Neural progenitor cell (in vitro differentiated cells): Measurements from ENCODE around the gene USP36. TPM values are rescaled to one million over a fixed set of nuclear protein-coding genes. Genes with fewer than 3 reads are reported as not detected.

Experiments used
- DNase-seq: peaks from one replicate; pipeline ENCODE4 v3.0.0-alpha.2; 2016; ENCODE audit warnings: low spot score
- H2AFZ ChIP-seq: fragments of 200-600 bp; sonication (generic); replicated peaks from 2 replicates; pipeline ENCODE4 v1.6.1; 2016; ENCODE audit warnings: antibody characterized with exemption
- H3F3A ChIP-seq: fragments of 200-600 bp; sonication (generic); 2 replicates; pipeline ENCODE4 v1.6.1; 2016; ENCODE audit warnings: antibody characterized with exemption, low read depth
- H3K27ac ChIP-seq: fragments of 200-600 bp; sonication (generic); 2 replicates; pipeline ENCODE4 v1.5.1; 2016; ENCODE audit warnings: mild to moderate bottlenecking
- H3K27me3 ChIP-seq: fragments of 200-600 bp; sonication (generic); 2 replicates; pipeline ENCODE4 v1.6.1; 2016; ENCODE audit warnings: mild to moderate bottlenecking, moderate library complexity
- H3K36me3 ChIP-seq: fragments of 200-600 bp; sonication (generic); 2 replicates; pipeline ENCODE4 v1.5.1; 2016
- H3K4me1 ChIP-seq: fragments of 200-600 bp; sonication (generic); 2 replicates; pipeline ENCODE4 v1.6.1; 2016; ENCODE audit warnings: mixed run types
- H3K4me2 ChIP-seq: fragments of 200-600 bp; sonication (generic); 2 replicates; pipeline ENCODE4 v1.6.1; 2016
- H3K4me3 ChIP-seq: fragments of 200-600 bp; sonication (generic); 2 replicates; pipeline ENCODE4 v1.5.1; 2016
- H3K79me2 ChIP-seq: fragments of 200-600 bp; sonication (generic); 2 replicates; pipeline ENCODE4 v1.6.1; 2016; ENCODE audit warnings: low read depth
- H3K9ac ChIP-seq: fragments of 200-600 bp; sonication (generic); 2 replicates; pipeline ENCODE4 v1.6.1; 2016
- H3K9me3 ChIP-seq: fragments of 200-600 bp; sonication (generic); 2 replicates; pipeline ENCODE4 v1.5.1; 2016; ENCODE audit warnings: low read depth
- H4K20me1 ChIP-seq: fragments of 200-600 bp; sonication (generic); 2 replicates; pipeline ENCODE4 v1.6.1; 2016; ENCODE audit warnings: low read depth
- H3K27ac Mint-ChIP-seq: 3 replicates; pipeline ENCODE4 v1.8.0; 2021; ENCODE audit warnings: mixed read lengths
- H3K27me3 Mint-ChIP-seq: 2 replicates; pipeline ENCODE4 v1.8.0; 2022; ENCODE audit warnings: low read depth, mild to moderate bottlenecking, inconsistent platforms, moderate library complexity, mixed read lengths; ENCODE audit not compliant: insufficient read depth
- H3K36me3 Mint-ChIP-seq: 3 replicates; pipeline ENCODE4 v1.8.0; 2021; ENCODE audit warnings: mixed read lengths
- H3K4me1 Mint-ChIP-seq: 3 replicates; pipeline ENCODE4 v1.8.0; 2021; ENCODE audit warnings: mixed read lengths
- H3K4me3 Mint-ChIP-seq: 3 replicates; pipeline ENCODE4 v1.8.0; 2021; ENCODE audit warnings: mild to moderate bottlenecking, moderate library complexity, mixed read lengths
- H3K9me3 Mint-ChIP-seq: 3 replicates; pipeline ENCODE4 v1.8.0; 2020; ENCODE audit warnings: mixed read lengths
- EZH2 ChIP-seq: fragments of 200-600 bp; sonication (generic); IDR thresholded peaks from 2 replicates; pipeline ENCODE4 v1.6.1; 2017; ENCODE audit warnings: antibody characterized with exemption, mild to moderate bottlenecking, moderate library complexity
- EZH2phosphoT487 ChIP-seq: fragments of 200-600 bp; sonication (generic); IDR thresholded peaks from 2 replicates; pipeline ENCODE4 v1.6.1; 2017; ENCODE audit warnings: antibody characterized with exemption
- total RNA-seq: library from RNA; depleted of rRNA; stranded (reverse); fragments of >200 nt; gene quantifications from 2 replicates; pipeline ENCODE4 v1.2.3, GENCODE V29; 2015; ENCODE audit warnings: low replicate concordance
- TF ChIP-seq, protein P1 (sequence below): fragments of 200-600 bp; sonication (generic); IDR thresholded peaks from 2 replicates; pipeline ENCODE4 v1.5.1; 2017; ENCODE audit warnings: antibody characterized with exemption, mild to moderate bottlenecking

The USP36 gene
- total RNA-seq, 1 donor from 2014 or later: 16.6 TPM

DNA sequence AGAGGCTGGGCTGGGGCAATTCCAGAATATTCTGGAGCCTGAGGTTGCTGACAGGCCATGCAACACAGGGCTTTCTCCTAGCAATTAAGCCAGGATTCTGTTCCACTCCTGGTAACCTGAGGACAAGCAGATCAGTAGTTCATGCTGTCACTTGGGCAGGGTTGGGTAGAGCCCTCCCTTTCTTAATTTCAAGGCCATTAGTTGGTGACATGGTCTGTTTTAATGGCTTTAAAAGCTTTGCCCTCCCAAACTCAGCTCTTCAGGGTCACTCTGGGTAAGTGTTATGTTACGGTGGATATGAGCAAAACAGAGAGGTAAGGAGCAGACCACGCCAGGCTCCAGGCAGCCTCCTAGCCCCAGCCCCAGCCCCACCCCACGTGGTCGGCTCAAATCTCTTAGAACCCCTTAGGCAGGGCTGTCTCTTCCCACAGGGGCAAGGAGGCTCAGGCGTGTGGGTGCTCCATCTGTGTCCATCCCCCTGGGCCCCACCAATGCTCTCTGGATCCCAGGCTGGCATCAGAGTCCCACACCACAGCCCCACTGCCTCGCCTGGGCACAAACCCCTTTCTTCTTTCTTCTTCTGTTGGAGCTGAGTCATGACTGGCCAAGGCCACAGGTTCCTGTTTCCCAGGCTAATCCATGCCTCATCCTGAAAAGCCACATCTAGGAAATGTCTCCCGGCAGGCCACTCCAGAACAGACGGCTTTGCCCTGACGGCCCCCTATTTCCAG lies 34.9 kb upstream of the USP36 start:
- Mint-ChIP-seq H3K36me3 (peaks cover 13% of the 10 kb centered on the region), H3K27ac (no peak overlapping the region), H3K9me3 (no peaks in the 10 kb centered on the region), H3K4me1 (peaks cover 43% of the 10 kb centered on the region), H3K4me3 (no peak overlapping the region), H3K27me3 (peaks cover 4% of the 10 kb centered on the region)
- Histone ChIP-seq H3K36me3 (no peaks in the 10 kb centered on the region), H3K4me2 (no peak overlapping the region), H3K27me3 (no peaks in the 10 kb centered on the region), H3K4me1 (peaks cover 16% of the 10 kb centered on the region), H3K9me3 (no peaks in the 10 kb centered on the region), H3K4me3 (no peak overlapping the region), H3F3A (no peaks in the 10 kb centered on the region), H3K27ac (no peak overlapping the region), H3K9ac (no peak overlapping the region), H3K79me2 (peaks cover 6% of the 10 kb centered on the region), H4K20me1 (peaks cover 4% of the 10 kb centered on the region), H2AFZ (no peak overlapping the region)
- TF ChIP-seq, protein P1, sequence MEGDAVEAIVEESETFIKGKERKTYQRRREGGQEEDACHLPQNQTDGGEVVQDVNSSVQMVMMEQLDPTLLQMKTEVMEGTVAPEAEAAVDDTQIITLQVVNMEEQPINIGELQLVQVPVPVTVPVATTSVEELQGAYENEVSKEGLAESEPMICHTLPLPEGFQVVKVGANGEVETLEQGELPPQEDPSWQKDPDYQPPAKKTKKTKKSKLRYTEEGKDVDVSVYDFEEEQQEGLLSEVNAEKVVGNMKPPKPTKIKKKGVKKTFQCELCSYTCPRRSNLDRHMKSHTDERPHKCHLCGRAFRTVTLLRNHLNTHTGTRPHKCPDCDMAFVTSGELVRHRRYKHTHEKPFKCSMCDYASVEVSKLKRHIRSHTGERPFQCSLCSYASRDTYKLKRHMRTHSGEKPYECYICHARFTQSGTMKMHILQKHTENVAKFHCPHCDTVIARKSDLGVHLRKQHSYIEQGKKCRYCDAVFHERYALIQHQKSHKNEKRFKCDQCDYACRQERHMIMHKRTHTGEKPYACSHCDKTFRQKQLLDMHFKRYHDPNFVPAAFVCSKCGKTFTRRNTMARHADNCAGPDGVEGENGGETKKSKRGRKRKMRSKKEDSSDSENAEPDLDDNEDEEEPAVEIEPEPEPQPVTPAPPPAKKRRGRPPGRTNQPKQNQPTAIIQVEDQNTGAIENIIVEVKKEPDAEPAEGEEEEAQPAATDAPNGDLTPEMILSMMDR: no peak
- TF ChIP-seq EZH2phosphoT487: no peak
- no peak for TF ChIP-seq EZH2
- no peak for DNase-seq

DNA sequence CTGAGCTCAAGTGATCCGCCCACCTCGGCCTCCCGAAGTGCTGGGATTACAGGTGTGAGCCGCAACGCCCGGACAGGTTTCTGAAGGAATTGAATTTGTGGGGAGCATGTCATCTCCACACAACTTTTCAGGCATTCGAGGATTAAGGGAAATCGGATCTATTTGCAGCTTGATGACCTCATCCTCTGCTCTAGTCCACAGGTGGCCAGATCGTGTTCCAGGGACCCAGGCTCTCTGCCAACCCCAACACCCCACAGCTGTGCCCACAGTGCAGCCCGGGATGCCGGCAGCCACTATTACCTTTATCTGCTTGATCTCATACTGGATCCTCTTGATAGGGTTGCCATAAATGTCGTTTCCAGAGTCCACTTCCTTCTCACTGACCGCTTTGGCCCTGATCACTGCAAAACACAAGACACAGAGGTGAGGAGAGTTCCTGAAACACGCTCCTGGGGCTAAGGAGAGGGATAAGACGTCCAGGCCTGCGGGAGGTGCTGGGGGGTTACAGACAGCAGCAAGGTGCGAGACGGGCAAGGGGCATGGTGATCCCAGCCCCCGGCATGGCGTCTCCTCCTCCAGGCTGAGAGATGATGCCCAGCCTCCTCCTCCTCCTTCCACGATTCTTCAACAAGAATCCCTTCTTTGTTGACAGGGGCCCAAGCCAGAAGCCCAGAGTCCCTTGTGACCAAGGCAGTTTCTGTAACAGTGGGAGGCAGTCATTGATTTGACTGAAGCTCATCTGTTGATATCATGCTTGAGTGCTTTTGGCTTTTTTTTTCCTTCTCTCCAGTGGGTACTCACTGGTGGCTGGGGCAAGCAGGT lies 33.1 kb upstream of the USP36 start:
- Histone ChIP-seq H3F3A (no peaks in the 10 kb centered on the region), H3K4me3 (no peak overlapping the region), H3K27me3 (no peaks in the 10 kb centered on the region), H3K9ac (no peak overlapping the region), H3K9me3 (no peaks in the 10 kb centered on the region), H4K20me1 (peaks cover 4% of the 10 kb centered on the region), H3K4me2 (peak overlapping the region; percentile 38), H3K36me3 (no peaks in the 10 kb centered on the region), H2AFZ (no peak overlapping the region), H3K4me1 (peaks cover 10% of the 10 kb centered on the region), H3K79me2 (peaks cover 6% of the 10 kb centered on the region), H3K27ac (peak overlapping the region; percentile 37)
- Mint-ChIP-seq H3K36me3 (peaks cover 11% of the 10 kb centered on the region), H3K27me3 (no peaks in the 10 kb centered on the region), H3K27ac (peak overlapping the region; percentile 87), H3K4me3 (no peak overlapping the region), H3K4me1 (peaks cover 29% of the 10 kb centered on the region), H3K9me3 (no peaks in the 10 kb centered on the region)
- DNase-seq: peak; percentile 33
- TF ChIP-seq, protein P1: no peak
- TF ChIP-seq EZH2phosphoT487 (no peak), EZH2 (no peak)

DNA sequence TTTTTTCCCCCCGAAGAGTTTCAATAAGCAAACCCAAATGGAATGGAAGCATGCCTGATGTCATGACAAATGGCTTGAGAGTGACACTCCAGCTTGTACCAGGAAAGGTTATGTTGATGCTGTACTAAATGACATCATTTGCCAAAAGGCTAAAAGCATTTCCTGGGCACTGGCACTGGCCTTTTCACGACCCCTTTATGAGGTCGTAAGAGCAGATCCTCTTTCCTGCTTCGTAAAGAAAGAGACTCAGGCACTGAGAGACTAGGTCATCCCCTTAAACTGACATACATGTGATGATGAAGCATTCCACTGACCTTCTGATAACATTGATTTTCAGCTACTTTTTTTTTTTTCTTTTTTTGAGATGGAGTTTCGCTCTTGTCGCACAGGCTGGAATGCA lies 31.9 kb upstream of the USP36 start:
- Mint-ChIP-seq H3K9me3 (no peaks in the 10 kb centered on the region), H3K27me3 (no peaks in the 10 kb centered on the region), H3K36me3 (peaks cover 15% of the 10 kb centered on the region), H3K4me1 (peaks cover 23% of the 10 kb centered on the region), H3K27ac (no peak overlapping the region), H3K4me3 (no peak overlapping the region)
- no peaks in the 10 kb centered on the region for H3F3A ChIP-seq
- no peak overlapping the region for H3K4me3 ChIP-seq
- H3K9ac ChIP-seq: no peak overlapping the region
- no peak overlapping the region for H3K4me2 ChIP-seq
- no peaks in the 10 kb centered on the region for H3K9me3 ChIP-seq
- no peak overlapping the region for H2AFZ ChIP-seq
- no peaks in the 10 kb centered on the region for H3K27me3 ChIP-seq
- peaks cover 6% of the 10 kb centered on the region for H3K79me2 ChIP-seq
- TF ChIP-seq EZH2 (no peak), EZH2phosphoT487 (no peak)
- TF ChIP-seq, protein P1: no peak
- H3K36me3 ChIP-seq: no peaks in the 10 kb centered on the region
- H3K27ac ChIP-seq: no peak overlapping the region
- no peak for DNase-seq
- H4K20me1 ChIP-seq: peaks cover 4% of the 10 kb centered on the region
- H3K4me1 ChIP-seq: peaks cover 10% of the 10 kb centered on the region
